ENCODE measurements around the gene CPED1.

DNA sequence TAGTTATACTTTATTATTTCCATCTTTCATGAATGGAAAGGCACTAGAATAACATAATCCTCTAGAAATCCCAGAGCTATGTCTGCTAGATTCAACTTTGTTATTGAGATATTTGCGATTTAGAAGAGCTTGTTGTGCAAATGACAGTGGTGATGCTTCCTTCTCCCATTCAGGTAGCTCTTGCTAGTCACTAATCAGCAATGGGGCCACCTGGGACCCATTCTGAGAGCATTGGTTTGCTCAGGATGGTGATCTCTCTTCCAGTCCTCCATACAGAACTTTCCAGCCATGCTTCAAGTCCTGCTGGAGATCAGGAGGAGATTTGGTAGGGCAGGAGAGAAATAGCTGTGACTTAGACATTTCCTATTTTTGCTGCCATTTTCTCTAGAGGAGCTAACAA is 274.5 kb downstream of the CPED1 start:
- TF ChIP-seq, protein P1, sequence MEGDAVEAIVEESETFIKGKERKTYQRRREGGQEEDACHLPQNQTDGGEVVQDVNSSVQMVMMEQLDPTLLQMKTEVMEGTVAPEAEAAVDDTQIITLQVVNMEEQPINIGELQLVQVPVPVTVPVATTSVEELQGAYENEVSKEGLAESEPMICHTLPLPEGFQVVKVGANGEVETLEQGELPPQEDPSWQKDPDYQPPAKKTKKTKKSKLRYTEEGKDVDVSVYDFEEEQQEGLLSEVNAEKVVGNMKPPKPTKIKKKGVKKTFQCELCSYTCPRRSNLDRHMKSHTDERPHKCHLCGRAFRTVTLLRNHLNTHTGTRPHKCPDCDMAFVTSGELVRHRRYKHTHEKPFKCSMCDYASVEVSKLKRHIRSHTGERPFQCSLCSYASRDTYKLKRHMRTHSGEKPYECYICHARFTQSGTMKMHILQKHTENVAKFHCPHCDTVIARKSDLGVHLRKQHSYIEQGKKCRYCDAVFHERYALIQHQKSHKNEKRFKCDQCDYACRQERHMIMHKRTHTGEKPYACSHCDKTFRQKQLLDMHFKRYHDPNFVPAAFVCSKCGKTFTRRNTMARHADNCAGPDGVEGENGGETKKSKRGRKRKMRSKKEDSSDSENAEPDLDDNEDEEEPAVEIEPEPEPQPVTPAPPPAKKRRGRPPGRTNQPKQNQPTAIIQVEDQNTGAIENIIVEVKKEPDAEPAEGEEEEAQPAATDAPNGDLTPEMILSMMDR (IDR thresholded peaks at IDR 0.05; ENCODE audit: poor library complexity, severe bottlenecking) = no peak
- TF ChIP-seq POLR2AphosphoS5 (IDR thresholded peaks at IDR 0.05) (no peak), RAD21 (conservative IDR thresholded peaks at IDR 0.05) (no peak), TAF1 (IDR thresholded peaks at IDR 0.05; ENCODE audit: low read depth) (no peak), SMC3 (conservative IDR thresholded peaks at IDR 0.05; ENCODE audit: poor library complexity) (no peak), EZH2 (IDR thresholded peaks at IDR 0.05; ENCODE audit: borderline replicate concordance, insufficient read depth, low read length, poor library complexity, severe bottlenecking) (no peak)
